ENCODE data around the gene SORCS2. TPM values are rescaled to one million over a fixed set of nuclear protein-coding genes. Genes with fewer than 3 reads are reported as not detected.
A peak's percentile ranks its signal among the peaks of the same experiment; 100 is the strongest.

The SORCS2 gene
- total and polyA plus RNA-seq, 2 of the 13 experiments (the other 11 are each of a cell fraction or from before 2014, with no cell fraction given), result 0.82 to 1.0 TPM

- TF ChIP-seq, protein P1, sequence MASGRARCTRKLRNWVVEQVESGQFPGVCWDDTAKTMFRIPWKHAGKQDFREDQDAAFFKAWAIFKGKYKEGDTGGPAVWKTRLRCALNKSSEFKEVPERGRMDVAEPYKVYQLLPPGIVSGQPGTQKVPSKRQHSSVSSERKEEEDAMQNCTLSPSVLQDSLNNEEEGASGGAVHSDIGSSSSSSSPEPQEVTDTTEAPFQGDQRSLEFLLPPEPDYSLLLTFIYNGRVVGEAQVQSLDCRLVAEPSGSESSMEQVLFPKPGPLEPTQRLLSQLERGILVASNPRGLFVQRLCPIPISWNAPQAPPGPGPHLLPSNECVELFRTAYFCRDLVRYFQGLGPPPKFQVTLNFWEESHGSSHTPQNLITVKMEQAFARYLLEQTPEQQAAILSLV (CRISPR knock-in tag; IDR thresholded peaks at IDR 0.05; ENCODE audit: borderline replicate concordance), result 0 out of 2 replicates have a peak, but pooled peaks have one; percentile 18
- TF ChIP-seq, protein P2, sequence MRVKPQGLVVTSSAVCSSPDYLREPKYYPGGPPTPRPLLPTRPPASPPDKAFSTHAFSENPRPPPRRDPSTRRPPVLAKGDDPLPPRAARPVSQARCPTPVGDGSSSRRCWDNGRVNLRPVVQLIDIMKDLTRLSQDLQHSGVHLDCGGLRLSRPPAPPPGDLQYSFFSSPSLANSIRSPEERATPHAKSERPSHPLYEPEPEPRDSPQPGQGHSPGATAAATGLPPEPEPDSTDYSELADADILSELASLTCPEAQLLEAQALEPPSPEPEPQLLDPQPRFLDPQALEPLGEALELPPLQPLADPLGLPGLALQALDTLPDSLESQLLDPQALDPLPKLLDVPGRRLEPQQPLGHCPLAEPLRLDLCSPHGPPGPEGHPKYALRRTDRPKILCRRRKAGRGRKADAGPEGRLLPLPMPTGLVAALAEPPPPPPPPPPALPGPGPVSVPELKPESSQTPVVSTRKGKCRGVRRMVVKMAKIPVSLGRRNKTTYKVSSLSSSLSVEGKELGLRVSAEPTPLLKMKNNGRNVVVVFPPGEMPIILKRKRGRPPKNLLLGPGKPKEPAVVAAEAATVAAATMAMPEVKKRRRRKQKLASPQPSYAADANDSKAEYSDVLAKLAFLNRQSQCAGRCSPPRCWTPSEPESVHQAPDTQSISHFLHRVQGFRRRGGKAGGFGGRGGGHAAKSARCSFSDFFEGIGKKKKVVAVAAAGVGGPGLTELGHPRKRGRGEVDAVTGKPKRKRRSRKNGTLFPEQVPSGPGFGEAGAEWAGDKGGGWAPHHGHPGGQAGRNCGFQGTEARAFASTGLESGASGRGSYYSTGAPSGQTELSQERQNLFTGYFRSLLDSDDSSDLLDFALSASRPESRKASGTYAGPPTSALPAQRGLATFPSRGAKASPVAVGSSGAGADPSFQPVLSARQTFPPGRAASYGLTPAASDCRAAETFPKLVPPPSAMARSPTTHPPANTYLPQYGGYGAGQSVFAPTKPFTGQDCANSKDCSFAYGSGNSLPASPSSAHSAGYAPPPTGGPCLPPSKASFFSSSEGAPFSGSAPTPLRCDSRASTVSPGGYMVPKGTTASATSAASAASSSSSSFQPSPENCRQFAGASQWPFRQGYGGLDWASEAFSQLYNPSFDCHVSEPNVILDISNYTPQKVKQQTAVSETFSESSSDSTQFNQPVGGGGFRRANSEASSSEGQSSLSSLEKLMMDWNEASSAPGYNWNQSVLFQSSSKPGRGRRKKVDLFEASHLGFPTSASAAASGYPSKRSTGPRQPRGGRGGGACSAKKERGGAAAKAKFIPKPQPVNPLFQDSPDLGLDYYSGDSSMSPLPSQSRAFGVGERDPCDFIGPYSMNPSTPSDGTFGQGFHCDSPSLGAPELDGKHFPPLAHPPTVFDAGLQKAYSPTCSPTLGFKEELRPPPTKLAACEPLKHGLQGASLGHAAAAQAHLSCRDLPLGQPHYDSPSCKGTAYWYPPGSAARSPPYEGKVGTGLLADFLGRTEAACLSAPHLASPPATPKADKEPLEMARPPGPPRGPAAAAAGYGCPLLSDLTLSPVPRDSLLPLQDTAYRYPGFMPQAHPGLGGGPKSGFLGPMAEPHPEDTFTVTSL (CRISPR knock-in tag; IDR thresholded peaks at IDR 0.05; ENCODE audit: borderline replicate concordance), result no peak
- TF ChIP-seq ZNF337 (CRISPR knock-in tag; IDR thresholded peaks at IDR 0.05; ENCODE audit: borderline replicate concordance, low read depth) (no peak), ZBTB44 (CRISPR knock-in tag; IDR thresholded peaks at IDR 0.05) (no peak), ZNF687 (CRISPR knock-in tag; IDR thresholded peaks at IDR 0.05) (peak; percentile 19)
Measured at GRCh38 chr4:7160439-7160838, 31.9 kb upstream of the SORCS2 start (continued).
